ENCODE data around the gene NEFH.

DNA sequence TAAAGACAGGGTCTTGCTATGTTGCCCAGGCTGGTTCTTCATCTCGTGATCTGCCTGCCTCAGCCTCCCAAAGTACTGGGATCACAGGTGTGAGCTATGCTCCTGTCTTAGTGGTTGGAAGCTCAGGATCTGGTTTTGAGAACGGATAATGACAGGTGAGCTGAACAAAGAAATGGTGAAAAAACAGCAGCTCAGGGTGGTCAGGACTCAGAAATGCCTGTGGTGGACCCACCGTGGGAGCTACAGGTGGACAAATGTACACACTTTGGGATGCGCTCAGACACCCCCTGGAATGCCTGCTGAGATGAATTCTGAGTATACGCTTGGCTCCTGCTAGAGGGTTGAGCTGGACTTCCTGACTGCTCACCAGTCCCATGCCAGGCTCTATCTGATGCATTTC lies 32.1 kb upstream of the NEFH start:
- TF ChIP-seq, protein P1, sequence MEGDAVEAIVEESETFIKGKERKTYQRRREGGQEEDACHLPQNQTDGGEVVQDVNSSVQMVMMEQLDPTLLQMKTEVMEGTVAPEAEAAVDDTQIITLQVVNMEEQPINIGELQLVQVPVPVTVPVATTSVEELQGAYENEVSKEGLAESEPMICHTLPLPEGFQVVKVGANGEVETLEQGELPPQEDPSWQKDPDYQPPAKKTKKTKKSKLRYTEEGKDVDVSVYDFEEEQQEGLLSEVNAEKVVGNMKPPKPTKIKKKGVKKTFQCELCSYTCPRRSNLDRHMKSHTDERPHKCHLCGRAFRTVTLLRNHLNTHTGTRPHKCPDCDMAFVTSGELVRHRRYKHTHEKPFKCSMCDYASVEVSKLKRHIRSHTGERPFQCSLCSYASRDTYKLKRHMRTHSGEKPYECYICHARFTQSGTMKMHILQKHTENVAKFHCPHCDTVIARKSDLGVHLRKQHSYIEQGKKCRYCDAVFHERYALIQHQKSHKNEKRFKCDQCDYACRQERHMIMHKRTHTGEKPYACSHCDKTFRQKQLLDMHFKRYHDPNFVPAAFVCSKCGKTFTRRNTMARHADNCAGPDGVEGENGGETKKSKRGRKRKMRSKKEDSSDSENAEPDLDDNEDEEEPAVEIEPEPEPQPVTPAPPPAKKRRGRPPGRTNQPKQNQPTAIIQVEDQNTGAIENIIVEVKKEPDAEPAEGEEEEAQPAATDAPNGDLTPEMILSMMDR (IDR thresholded peaks at IDR 0.05; ENCODE audit: low read depth, low read length): no peak
- no peak for TF ChIP-seq EZH2phosphoT487 (IDR thresholded peaks at IDR 0.05; ENCODE audit: low read depth)
